Endothelial cell of umbilical vein (primary cell): ENCODE measurements around the gene ZP3. TPM values are rescaled to one million over a fixed set of nuclear protein-coding genes. Genes with fewer than 3 reads are reported as not detected.
"Not testable (repeated sequence)": the region's sequence is repeated elsewhere in the genome, so short reads cannot be mapped to it uniquely, and the experiment has no call there.

ENCODE experiments used
- BruUV-seq: library from RNA; stranded (reverse); fragments of 400-500 nt; replicated peaks from 2 replicates; lab custom pipeline; 2021; lab: Mats Ljungman, UMichigan
- CTCF ChIA-PET: fragments of 300-600, 350-600 bp; sonication (Branson Sonifier 250); formaldehyde crosslinking; loops from one replicate; lab custom pipeline; 2021; ENCODE audit warnings: antibody characterized with exemption, inconsistent platforms; lab: Charles Lee
- POLR2A ChIA-PET: fragments of 300-600, 350-600 bp; sonication (Branson Sonifier 250); formaldehyde crosslinking; loops from one replicate; lab custom pipeline; 2021; ENCODE audit warnings: antibody characterized with exemption, inconsistent platforms; lab: Charles Lee
- DNase-seq: peaks from one replicate; pipeline ENCODE4 v3.0.0-alpha.2; 2011; ENCODE audit warnings: low read depth, low spot score
- FAIRE-seq: peaks from 2 replicates; lab custom pipeline; 2011; peaks lifted over from hg19 to GRCh38; lab: Jason Lieb, UNC
- H2AFZ ChIP-seq: 2 replicates; pipeline ENCODE4 v1.6.0; 2012; ENCODE audit warnings: low read depth, low read length, control low read depth, inconsistent platforms
- H3K27ac ChIP-seq: 2 replicates; pipeline ENCODE4 v1.5.1; 2011; ENCODE audit warnings: low read depth, mild to moderate bottlenecking, control low read depth, low read length, moderate library complexity; ENCODE audit not compliant: insufficient read depth
- H3K27me3 ChIP-seq, 2 experiments: 2 replicates each; pipeline versions ENCODE4 v1.6.0 to v1.6.1; 2011; ENCODE audit warnings: low read length in 2 of 2, mixed read lengths in 1 of 2; ENCODE audit not compliant: control insufficient read depth in 2 of 2, insufficient read depth in 2 of 2
- H3K36me3 ChIP-seq, 2 experiments: 2 replicates in 1 of 2; 3 replicates in 1 of 2; pipeline ENCODE4 v1.5.1; 2011; ENCODE audit warnings: low read length in 2 of 2, mild to moderate bottlenecking in 1 of 2, moderate library complexity in 1 of 2; ENCODE audit not compliant: control insufficient read depth in 2 of 2, insufficient read depth in 2 of 2; ENCODE audit errors: extremely low read depth in 1 of 2
- H3K4me1 ChIP-seq: 3 replicates; pipeline ENCODE4 v1.5.1; 2011; ENCODE audit warnings: mild to moderate bottlenecking, low read length; ENCODE audit not compliant: control insufficient read depth, insufficient read depth; ENCODE audit errors: extremely low read depth
- H3K4me2 ChIP-seq: 2 replicates; pipeline ENCODE4 v1.6.1; 2011; ENCODE audit warnings: low read length, control low read depth, mixed read lengths; ENCODE audit not compliant: insufficient read depth
- H3K4me3 ChIP-seq, 3 experiments: fragments of 200-600 bp in 1 of 3; sonication (generic), shearing (Covaris generic) in 1 of 3; replicated peaks in 1 of 3; 2 replicates each; pipeline ENCODE4 v1.5.1; 2011 to 2016; ENCODE audit warnings: control low read depth in 3 of 3, low read length in 3 of 3, mild to moderate bottlenecking in 2 of 3, inconsistent platforms in 1 of 3, low read depth in 1 of 3, moderate library complexity in 1 of 3; ENCODE audit not compliant: insufficient read depth in 1 of 3
- H3K79me2 ChIP-seq: 2 replicates; pipeline ENCODE4 v1.6.0; 2012; ENCODE audit warnings: low read length, inconsistent platforms; ENCODE audit not compliant: control insufficient read depth, insufficient read depth
- H3K9ac ChIP-seq: replicated peaks from 2 replicates; pipeline ENCODE3; 2011; ENCODE audit warnings: low read length, control low read depth; ENCODE audit not compliant: insufficient read depth; ENCODE audit errors: extremely low read depth
- H3K9me1 ChIP-seq: replicated peaks from 3 replicates; pipeline ENCODE4 v1.6.0; 2011; ENCODE audit warnings: mild to moderate bottlenecking, low read length; ENCODE audit not compliant: control insufficient read depth, insufficient read depth; ENCODE audit errors: extremely low read depth
- H3K9me3 ChIP-seq: replicated peaks from 2 replicates; pipeline ENCODE4 v1.5.1; 2012; ENCODE audit warnings: low read length, inconsistent platforms; ENCODE audit not compliant: control insufficient read depth, insufficient read depth
- H4K20me1 ChIP-seq: replicated peaks from 2 replicates; pipeline ENCODE3; 2011; ENCODE audit warnings: mild to moderate bottlenecking, low read length; ENCODE audit not compliant: control insufficient read depth, insufficient read depth; ENCODE audit errors: extremely low read depth
- dilution Hi-C: fragments of 300-500 bp; cut with MboI; formaldehyde crosslinking; loops from one replicate; pipeline ENCODE4 v1.15.0; 2019; ENCODE audit warnings: low sequenced_read_pairs; ENCODE audit not compliant: extremely low pct_ligation_motif_present
- intact Hi-C: fragments of 100-400 bp; cut with micrococcal nuclease; formaldehyde crosslinking; loops from one replicate; pipeline ENCODE4 v1.10.0; 2022
- polyA plus RNA-seq, 4 experiments: library from polyadenylated mRNA; depleted of rRNA in 3 of 4; stranded (reverse) in 3 of 4; unstranded in 1 of 4; fragments of >200 nt; gene quantifications; 2 replicates each; pipeline versions ENCODE4 v1.2.1 to v1.2.3, GENCODE V29; 2011 to 2012; ENCODE audit warnings: missing spikeins in 1 of 4
- total RNA-seq: library from RNA; stranded (reverse); gene quantifications from 2 replicates; pipeline ENCODE4 v1.2.3, GENCODE V29; 2021

ZP3 gene
- total and polyA plus RNA-seq, 2 donors (not counting 3 experiments of a cell fraction or from before 2014, with no cell fraction given): 3.0 to 4.0 TPM

GRCh38 chr7:76479628-76480027 lies 54.9 kb downstream of the ZP3 start:
- H2AFZ ChIP-seq, POLR2A ChIA-PET: not testable (repeated sequence)

DNA sequence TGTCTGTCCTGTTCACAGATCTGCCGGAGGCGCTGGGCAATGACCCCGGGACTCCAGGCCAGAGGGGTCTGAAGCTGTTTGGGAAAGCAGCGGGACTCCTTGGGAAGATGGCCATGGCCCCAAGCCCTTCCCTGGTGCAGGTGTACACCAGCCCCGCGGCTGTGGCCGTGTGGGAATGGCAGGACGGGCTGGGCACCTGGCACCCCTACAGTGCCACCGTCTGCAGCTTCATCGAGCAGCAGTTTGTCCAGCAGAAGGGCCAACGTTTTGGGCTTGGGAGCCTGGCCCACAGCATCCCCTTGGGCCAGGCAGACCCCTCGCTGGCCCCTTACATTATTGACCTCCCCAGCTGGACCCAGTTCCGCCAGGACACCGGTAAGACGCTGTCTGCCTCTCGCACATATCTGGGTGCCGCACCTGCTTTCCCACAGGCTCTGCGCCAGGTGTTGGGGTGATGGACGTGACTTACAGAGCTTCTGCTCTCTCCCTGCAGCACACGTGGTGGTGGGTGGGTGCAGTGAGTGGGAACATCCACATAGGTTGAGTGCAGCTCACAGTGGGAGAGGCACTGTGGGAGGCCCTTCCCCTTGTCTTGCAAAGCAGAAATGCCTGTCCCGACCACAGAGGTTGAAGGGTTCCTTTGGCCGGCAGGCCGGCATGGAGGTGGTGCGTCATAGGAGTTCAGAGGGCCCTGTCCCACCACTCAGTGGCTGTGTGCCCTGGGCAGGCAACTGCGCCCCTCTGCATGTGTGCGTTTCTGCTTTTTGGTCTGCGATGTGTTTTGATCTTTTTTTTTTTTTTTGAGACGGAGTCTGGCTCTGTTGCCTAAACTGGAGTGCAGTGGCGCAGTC lies 55.9 kb downstream of the ZP3 start:
- DNase-seq, intact Hi-C loops, BruUV-seq, H3K9me3 ChIP-seq, H2AFZ ChIP-seq, POLR2A ChIA-PET, H4K20me1 ChIP-seq, H3K27me3 ChIP-seq, H3K79me2 ChIP-seq, H3K9ac ChIP-seq, H3K4me1 ChIP-seq, H3K9me1 ChIP-seq, H3K4me3 ChIP-seq, H3K27ac ChIP-seq, H3K4me2 ChIP-seq, CTCF ChIA-PET, FAIRE-seq, H3K36me3 ChIP-seq, dilution Hi-C loops: not testable (repeated sequence)

More at GRCh38 chr7:76479628-76480027, 54.9 kb downstream of the ZP3 start:
- intact Hi-C loops, H4K20me1 ChIP-seq, FAIRE-seq, H3K9me3 ChIP-seq, H3K27ac ChIP-seq, H3K4me3 ChIP-seq, H3K9me1 ChIP-seq, H3K36me3 ChIP-seq, H3K4me2 ChIP-seq, H3K9ac ChIP-seq, DNase-seq, CTCF ChIA-PET, H3K27me3 ChIP-seq, BruUV-seq, H3K4me1 ChIP-seq, dilution Hi-C loops, H3K79me2 ChIP-seq: not testable (repeated sequence)

DNA sequence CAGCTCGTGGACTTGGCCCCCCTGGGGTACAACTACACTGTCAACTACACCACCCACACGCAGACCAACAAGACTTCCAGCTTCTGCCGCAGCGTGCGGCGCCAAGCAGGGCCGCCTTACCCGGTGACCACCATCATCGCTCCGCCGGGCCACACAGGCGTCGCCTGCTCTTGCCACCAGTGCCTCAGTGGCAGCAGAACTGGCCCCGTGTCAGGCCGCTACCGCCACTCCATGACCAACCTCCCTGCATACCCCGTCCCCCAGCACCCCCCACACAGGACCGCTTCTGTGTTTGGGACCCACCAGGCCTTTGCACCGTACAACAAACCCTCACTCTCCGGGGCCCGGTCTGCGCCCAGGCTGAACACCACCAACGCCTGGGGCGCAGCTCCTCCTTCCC lies 57.9 kb downstream of the ZP3 start:
- FAIRE-seq: not testable (repeated sequence)

GRCh38 chr7:76483081-76483480 lies 58.3 kb downstream of the ZP3 start:
- H3K9ac ChIP-seq, dilution Hi-C loops, H3K9me3 ChIP-seq, H3K27me3 ChIP-seq, H3K4me3 ChIP-seq, BruUV-seq, H2AFZ ChIP-seq, H3K79me2 ChIP-seq, intact Hi-C loops, H3K9me1 ChIP-seq, FAIRE-seq, H4K20me1 ChIP-seq, POLR2A ChIA-PET, H3K27ac ChIP-seq, H3K36me3 ChIP-seq, H3K4me2 ChIP-seq, DNase-seq, CTCF ChIA-PET, H3K4me1 ChIP-seq: not testable (repeated sequence)

More for the DNA sequence above, 57.9 kb downstream of the ZP3 start:
- DNase-seq, H3K9me3 ChIP-seq, intact Hi-C loops, H3K4me3 ChIP-seq, CTCF ChIA-PET, H3K79me2 ChIP-seq, H3K9me1 ChIP-seq, POLR2A ChIA-PET, H3K9ac ChIP-seq, H2AFZ ChIP-seq, H4K20me1 ChIP-seq, H3K4me1 ChIP-seq, H3K36me3 ChIP-seq, BruUV-seq, H3K27me3 ChIP-seq, H3K27ac ChIP-seq, dilution Hi-C loops, H3K4me2 ChIP-seq: not testable (repeated sequence)
